Nephron progenitor cell (in vitro differentiated cells): ENCODE data around the gene SPRYD4.
"Not testable (repeated sequence)": the region's sequence is repeated elsewhere in the genome, so short reads cannot be mapped to it uniquely, and the experiment has no call there.

Experiments
- DNase-seq: peaks from one replicate; pipeline ENCODE4 v3.0.0; 2021
- H3K27ac Mint-ChIP-seq: 2 replicates; pipeline ENCODE4 v1.8.0; 2021; ENCODE audit warnings: mild to moderate bottlenecking, moderate library complexity, mixed read lengths
- H3K27me3 Mint-ChIP-seq: 2 replicates; pipeline ENCODE4 v1.8.0; 2021; ENCODE audit warnings: mild to moderate bottlenecking, low read depth, mixed read lengths; ENCODE audit not compliant: poor library complexity
- H3K36me3 Mint-ChIP-seq: 2 replicates; pipeline ENCODE4 v1.8.0; 2021; ENCODE audit warnings: low read depth, mixed read lengths
- H3K4me1 Mint-ChIP-seq: 2 replicates; pipeline ENCODE4 v1.8.0; 2021; ENCODE audit warnings: mixed read lengths
- H3K4me3 Mint-ChIP-seq: 2 replicates; pipeline ENCODE4 v1.8.0; 2021; ENCODE audit warnings: mild to moderate bottlenecking, moderate library complexity, mixed read lengths
- H3K9me3 Mint-ChIP-seq: 2 replicates; pipeline ENCODE4 v1.8.0; 2021; ENCODE audit warnings: mild to moderate bottlenecking, moderate library complexity, mixed read lengths
- CTCF ChIP-seq: fragments of 200-600 bp; sonication (generic); IDR thresholded peaks from 2 replicates; pipeline ENCODE4 v1.5.0; 2021; ENCODE audit warnings: antibody characterized with exemption

Gene SPRYD4

GRCh38 chr12:56490360-56490759 lies 22.0 kb downstream of the SPRYD4 start:
- H3K27me3 Mint-ChIP-seq = peaks cover 74% of the 10 kb centered on the region
- no peak for DNase-seq
- no peak for TF ChIP-seq CTCF
- H3K4me1 Mint-ChIP-seq = peaks cover 14% of the 10 kb centered on the region
- H3K9me3 Mint-ChIP-seq = peaks cover 56% of the 10 kb centered on the region
- H3K27ac Mint-ChIP-seq = no peak overlapping the region
- no peak overlapping the region for H3K4me3 Mint-ChIP-seq
- H3K36me3 Mint-ChIP-seq = peaks cover 8% of the 10 kb centered on the region

- H3K4me3 Mint-ChIP-seq, H3K36me3 Mint-ChIP-seq, DNase-seq, H3K27ac Mint-ChIP-seq: not testable (repeated sequence)
- Mint-ChIP-seq H3K27me3 (peaks cover 49% of the 10 kb centered on the region), H3K4me1 (peaks cover 19% of the 10 kb centered on the region), H3K9me3 (peaks cover 71% of the 10 kb centered on the region)
Measured at GRCh38 chr12:56493409-56494105, 25.2 kb downstream of the SPRYD4 start.

GRCh38 chr12:56494106-56494415 lies 25.7 kb downstream of the SPRYD4 start:
- H3K36me3 Mint-ChIP-seq, H3K27ac Mint-ChIP-seq, H3K4me3 Mint-ChIP-seq, DNase-seq: not testable (repeated sequence)
- H3K9me3 Mint-ChIP-seq = peaks cover 66% of the 10 kb centered on the region
- H3K27me3 Mint-ChIP-seq = peaks cover 44% of the 10 kb centered on the region
- peaks cover 24% of the 10 kb centered on the region for H3K4me1 Mint-ChIP-seq

- Mint-ChIP-seq H3K9me3 (peaks cover 63% of the 10 kb centered on the region), H3K27me3 (peaks cover 43% of the 10 kb centered on the region), H3K4me1 (peaks cover 29% of the 10 kb centered on the region)
- not testable (repeated sequence) for H3K4me3 Mint-ChIP-seq, H3K27ac Mint-ChIP-seq, DNase-seq, H3K36me3 Mint-ChIP-seq
Measured at GRCh38 chr12:56494481-56494880, 26.1 kb downstream of the SPRYD4 start.

- H3K4me3 Mint-ChIP-seq, H3K36me3 Mint-ChIP-seq, H3K27ac Mint-ChIP-seq: not testable (repeated sequence)
- DNase-seq = peak; percentile 65
- peaks cover 35% of the 10 kb centered on the region for H3K27me3 Mint-ChIP-seq
- H3K9me3 Mint-ChIP-seq = peaks cover 57% of the 10 kb centered on the region
- H3K4me1 Mint-ChIP-seq = peaks cover 41% of the 10 kb centered on the region
Measured at GRCh38 chr12:56496704-56497103, 28.3 kb downstream of the SPRYD4 start.

- peak; percentile 50 for DNase-seq
- peak overlapping the region; percentile 25 for H3K4me3 Mint-ChIP-seq
- peak overlapping the region; percentile 27 for H3K27ac Mint-ChIP-seq
- peaks cover 30% of the 10 kb centered on the region for H3K27me3 Mint-ChIP-seq
- peaks cover 46% of the 10 kb centered on the region for H3K9me3 Mint-ChIP-seq
- H3K36me3 Mint-ChIP-seq = not testable (repeated sequence)
- H3K4me1 Mint-ChIP-seq = peaks cover 41% of the 10 kb centered on the region
Measured at GRCh38 chr12:56498126-56498902, 29.9 kb downstream of the SPRYD4 start.

- not testable (repeated sequence) for H3K36me3 Mint-ChIP-seq
- peak overlapping the region; percentile 46 for H3K4me3 Mint-ChIP-seq
Measured at GRCh38 chr12:56499452-56499851, 31.1 kb downstream of the SPRYD4 start.

GRCh38 chr12:56499879-56500278 lies 31.5 kb downstream of the SPRYD4 start:
- H3K4me1 Mint-ChIP-seq = peaks cover 41% of the 10 kb centered on the region
- not testable (repeated sequence) for H3K36me3 Mint-ChIP-seq, DNase-seq
- peaks cover 30% of the 10 kb centered on the region for H3K27me3 Mint-ChIP-seq
- H3K27ac Mint-ChIP-seq = peak overlapping the region; percentile 32
- peaks cover 44% of the 10 kb centered on the region for H3K9me3 Mint-ChIP-seq
- H3K4me3 Mint-ChIP-seq = peak overlapping the region; percentile 46

More at GRCh38 chr12:56499452-56499851, 31.1 kb downstream of the SPRYD4 start:
- DNase-seq = not testable (repeated sequence)
- Mint-ChIP-seq H3K9me3 (peaks cover 46% of the 10 kb centered on the region), H3K27ac (peak overlapping the region; percentile 32), H3K27me3 (peaks cover 30% of the 10 kb centered on the region), H3K4me1 (peaks cover 41% of the 10 kb centered on the region)

- TF ChIP-seq CTCF = no peak
- Mint-ChIP-seq H3K36me3 (no peaks in the 10 kb centered on the region), H3K4me3 (no peak overlapping the region), H3K4me1 (no peaks in the 10 kb centered on the region), H3K27ac (no peak overlapping the region), H3K9me3 (no peaks in the 10 kb centered on the region), H3K27me3 (peaks cover 24% of the 10 kb centered on the region)
- DNase-seq = no peak
Measured at GRCh38 chr12:56510786-56511185, 42.4 kb downstream of the SPRYD4 start.
